ENCODE data around the gene RALGDS.

DNA sequence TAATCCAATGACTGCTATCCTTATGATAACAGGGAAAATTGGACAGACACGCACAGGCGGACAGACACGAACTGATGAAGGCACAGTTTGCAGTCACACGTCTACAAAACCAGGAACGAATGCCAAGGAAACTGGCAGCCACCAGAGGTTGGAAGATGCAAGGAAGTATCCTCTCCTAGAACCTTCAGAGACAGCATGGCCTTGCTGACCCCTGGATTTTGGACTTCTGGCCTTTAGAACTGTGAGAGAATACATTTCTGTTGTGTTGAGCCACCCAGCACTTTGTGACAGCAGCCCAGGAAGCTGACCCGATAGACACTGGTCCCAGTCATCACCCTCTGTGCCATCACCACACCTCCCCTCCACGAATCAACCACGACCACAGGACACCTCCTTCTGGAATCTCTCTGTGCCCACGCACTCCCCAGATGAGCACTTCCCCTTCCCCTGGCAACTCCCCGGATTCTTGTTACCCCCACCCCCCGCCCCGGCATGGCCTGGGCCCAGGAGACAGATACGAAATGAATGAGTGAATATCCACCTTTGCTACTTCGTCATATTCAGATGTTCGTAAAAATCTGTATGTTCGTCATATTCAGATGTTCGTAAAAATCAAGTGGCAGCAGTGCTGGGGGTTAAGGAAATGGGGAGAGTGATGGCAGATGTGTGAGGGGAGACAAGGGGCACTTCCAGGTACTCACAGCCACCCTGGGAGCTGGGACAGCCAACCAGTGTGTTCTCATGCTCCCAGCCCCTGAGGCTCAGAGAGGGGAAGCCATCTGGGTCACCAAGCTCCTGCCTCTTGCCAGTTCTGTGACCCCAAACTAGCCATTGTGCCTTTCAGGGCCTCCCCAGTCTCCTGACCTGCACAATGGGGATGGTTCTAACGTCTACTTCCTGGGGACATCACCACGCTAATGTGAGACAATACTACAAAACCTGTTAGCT, 24.1 kb upstream of the RALGDS start:
- TF ChIP-seq POLR2A (IDR thresholded peaks at IDR 0.05), result no peak
- no peak for TF ChIP-seq CTCF (IDR thresholded peaks at IDR 0.05 in 4 of 5, conservative IDR thresholded peaks at IDR 0.05 in 1 of 5)

All from gastrocnemius medialis (tissue), 4 donors.